Endothelial cell of umbilical vein (primary cell): ENCODE measurements around the gene AOX1. TPM values are rescaled to one million over a fixed set of nuclear protein-coding genes. Genes with fewer than 3 reads are reported as not detected.

Source experiments
- BruUV-seq: library from RNA; stranded (reverse); fragments of 400-500 nt; replicated peaks from 2 replicates; lab custom pipeline; 2021; lab: Mats Ljungman, UMichigan
- CTCF ChIA-PET: fragments of 300-600, 350-600 bp; sonication (Branson Sonifier 250); formaldehyde crosslinking; loops from one replicate; lab custom pipeline; 2021; ENCODE audit warnings: antibody characterized with exemption, inconsistent platforms; lab: Charles Lee
- POLR2A ChIA-PET: fragments of 300-600, 350-600 bp; sonication (Branson Sonifier 250); formaldehyde crosslinking; loops from one replicate; lab custom pipeline; 2021; ENCODE audit warnings: antibody characterized with exemption, inconsistent platforms; lab: Charles Lee
- DNase-seq: peaks from one replicate; pipeline ENCODE4 v3.0.0-alpha.2; 2011; ENCODE audit warnings: low read depth, low spot score
- FAIRE-seq: peaks from 2 replicates; lab custom pipeline; 2011; peaks lifted over from hg19 to GRCh38; lab: Jason Lieb, UNC
- H2AFZ ChIP-seq: 2 replicates; pipeline ENCODE4 v1.6.0; 2012; ENCODE audit warnings: low read depth, low read length, control low read depth, inconsistent platforms
- H3K27ac ChIP-seq: 2 replicates; pipeline ENCODE4 v1.5.1; 2011; ENCODE audit warnings: low read depth, mild to moderate bottlenecking, control low read depth, low read length, moderate library complexity; ENCODE audit not compliant: insufficient read depth
- H3K27me3 ChIP-seq, 2 experiments: 2 replicates each; pipeline versions ENCODE4 v1.6.0 to v1.6.1; 2011; ENCODE audit warnings: low read length in 2 of 2, mixed read lengths in 1 of 2; ENCODE audit not compliant: control insufficient read depth in 2 of 2, insufficient read depth in 2 of 2
- H3K36me3 ChIP-seq, 2 experiments: 2 replicates in 1 of 2; 3 replicates in 1 of 2; pipeline ENCODE4 v1.5.1; 2011; ENCODE audit warnings: low read length in 2 of 2, mild to moderate bottlenecking in 1 of 2, moderate library complexity in 1 of 2; ENCODE audit not compliant: control insufficient read depth in 2 of 2, insufficient read depth in 2 of 2; ENCODE audit errors: extremely low read depth in 1 of 2
- H3K4me1 ChIP-seq: 3 replicates; pipeline ENCODE4 v1.5.1; 2011; ENCODE audit warnings: mild to moderate bottlenecking, low read length; ENCODE audit not compliant: control insufficient read depth, insufficient read depth; ENCODE audit errors: extremely low read depth
- H3K4me2 ChIP-seq: 2 replicates; pipeline ENCODE4 v1.6.1; 2011; ENCODE audit warnings: low read length, control low read depth, mixed read lengths; ENCODE audit not compliant: insufficient read depth
- H3K4me3 ChIP-seq, 3 experiments: fragments of 200-600 bp in 1 of 3; sonication (generic), shearing (Covaris generic) in 1 of 3; replicated peaks in 1 of 3; 2 replicates each; pipeline ENCODE4 v1.5.1; 2011 to 2016; ENCODE audit warnings: control low read depth in 3 of 3, low read length in 3 of 3, mild to moderate bottlenecking in 2 of 3, inconsistent platforms in 1 of 3, low read depth in 1 of 3, moderate library complexity in 1 of 3; ENCODE audit not compliant: insufficient read depth in 1 of 3
- H3K79me2 ChIP-seq: 2 replicates; pipeline ENCODE4 v1.6.0; 2012; ENCODE audit warnings: low read length, inconsistent platforms; ENCODE audit not compliant: control insufficient read depth, insufficient read depth
- H3K9ac ChIP-seq: replicated peaks from 2 replicates; pipeline ENCODE3; 2011; ENCODE audit warnings: low read length, control low read depth; ENCODE audit not compliant: insufficient read depth; ENCODE audit errors: extremely low read depth
- H3K9me1 ChIP-seq: replicated peaks from 3 replicates; pipeline ENCODE4 v1.6.0; 2011; ENCODE audit warnings: mild to moderate bottlenecking, low read length; ENCODE audit not compliant: control insufficient read depth, insufficient read depth; ENCODE audit errors: extremely low read depth
- H3K9me3 ChIP-seq: replicated peaks from 2 replicates; pipeline ENCODE4 v1.5.1; 2012; ENCODE audit warnings: low read length, inconsistent platforms; ENCODE audit not compliant: control insufficient read depth, insufficient read depth
- H4K20me1 ChIP-seq: replicated peaks from 2 replicates; pipeline ENCODE3; 2011; ENCODE audit warnings: mild to moderate bottlenecking, low read length; ENCODE audit not compliant: control insufficient read depth, insufficient read depth; ENCODE audit errors: extremely low read depth
- CTCF ChIP-seq, 2 donors: IDR thresholded peaks; 1 replicate in 1 of 2; 2 replicates in 1 of 2; pipeline ENCODE4 v1.5.1; 2011; ENCODE audit warnings: low read length in 2 of 2, mild to moderate bottlenecking in 2 of 2, moderate library complexity in 2 of 2, control low read depth in 1 of 2, inconsistent platforms in 1 of 2, low read depth in 1 of 2; ENCODE audit not compliant: insufficient read depth in 1 of 2; ENCODE audit errors: extremely low read depth in 1 of 2
- EZH2 ChIP-seq: IDR thresholded peaks from 2 replicates; pipeline ENCODE4 v1.6.1; 2012; ENCODE audit warnings: borderline replicate concordance, low read depth, mild to moderate bottlenecking, moderate library complexity, low read length, inconsistent platforms; ENCODE audit not compliant: severe bottlenecking
- FOS ChIP-seq: IDR thresholded peaks from 2 replicates; pipeline ENCODE4 v1.6.1; 2011; ENCODE audit warnings: mild to moderate bottlenecking, low read length, moderate library complexity, borderline replicate concordance; ENCODE audit not compliant: insufficient read depth
- GATA2 ChIP-seq: IDR thresholded peaks from 2 replicates; pipeline ENCODE4 v1.7.0; 2011; ENCODE audit warnings: low read depth, mild to moderate bottlenecking, moderate library complexity, mixed read lengths, low read length; ENCODE audit not compliant: insufficient read length, insufficient read depth
- JUN ChIP-seq: IDR thresholded peaks from 2 replicates; pipeline ENCODE4 v1.6.1; 2011; ENCODE audit warnings: borderline replicate concordance, low read depth; ENCODE audit not compliant: insufficient read length, insufficient read depth
- MAX ChIP-seq: IDR thresholded peaks from 2 replicates; pipeline ENCODE4 v1.6.1; 2011; ENCODE audit not compliant: insufficient read depth, insufficient read length
- MYC ChIP-seq: IDR thresholded peaks from one replicate; pipeline ENCODE4 v1.6.1; 2011; ENCODE audit warnings: mild to moderate bottlenecking, low read depth, low read length
- POLR2A ChIP-seq: IDR thresholded peaks from 2 replicates; pipeline ENCODE4 v1.6.1; 2012; ENCODE audit warnings: low read depth, mild to moderate bottlenecking, control low read depth, low read length
- POLR2AphosphoS5 ChIP-seq: IDR thresholded peaks from 2 replicates; pipeline ENCODE4 v1.6.1; 2012; ENCODE audit warnings: low read depth, mild to moderate bottlenecking, control low read depth, low read length, moderate library complexity; ENCODE audit not compliant: insufficient read depth
- dilution Hi-C: fragments of 300-500 bp; cut with MboI; formaldehyde crosslinking; loops from one replicate; pipeline ENCODE4 v1.15.0; 2019; ENCODE audit warnings: low sequenced_read_pairs; ENCODE audit not compliant: extremely low pct_ligation_motif_present
- intact Hi-C: fragments of 100-400 bp; cut with micrococcal nuclease; formaldehyde crosslinking; loops from one replicate; pipeline ENCODE4 v1.10.0; 2022
- polyA plus RNA-seq, 4 experiments: library from polyadenylated mRNA; depleted of rRNA in 3 of 4; stranded (reverse) in 3 of 4; unstranded in 1 of 4; fragments of >200 nt; gene quantifications; 2 replicates each; pipeline versions ENCODE4 v1.2.1 to v1.2.3, GENCODE V29; 2011 to 2012; ENCODE audit warnings: missing spikeins in 1 of 4
- total RNA-seq: library from RNA; stranded (reverse); gene quantifications from 2 replicates; pipeline ENCODE4 v1.2.3, GENCODE V29; 2021

AOX1 gene
- total and polyA plus RNA-seq, 2 donors (not counting 3 experiments of a cell fraction or from before 2014, with no cell fraction given): 0.03 to 0.46 TPM

- FAIRE-seq (no peak), DNase-seq (no peak)
- no peak overlapping the region for H3K4me3 ChIP-seq
- no peaks in the 10 kb centered on the region for H3K9me1 ChIP-seq
- no peak overlapping the region for H3K4me2 ChIP-seq
- BruUV-seq: no TSS peak
- H3K9me3 ChIP-seq: no peaks in the 10 kb centered on the region
- no peaks in the 10 kb centered on the region for H3K36me3 ChIP-seq
- H3K27ac ChIP-seq: no peak overlapping the region
- ChIA-PET POLR2A (no interaction called here), CTCF (interaction anchor here (1.0 to 2.1 kb wide), 6 partner anchors 17 to 613 kb away, joined by 3 to 7 read pairs (median 6); no protein-coding TSS in a partner anchor)
- no peak overlapping the region for H2AFZ ChIP-seq
- H3K4me1 ChIP-seq: peaks cover 11% of the 10 kb centered on the region
- no peak overlapping the region for H3K9ac ChIP-seq
- no peak for TF ChIP-seq JUN
- no peak for TF ChIP-seq EZH2
- TF ChIP-seq MAX: no peak
- TF ChIP-seq GATA2: no peak
- no peak for TF ChIP-seq FOS
- TF ChIP-seq CTCF (IDR thresholded peaks at IDR 0.05; ENCODE audit: extremely low read depth in 1 of 2, insufficient read depth in 1 of 2, low read depth in 1 of 2, low read length in 2 of 2): no peak
- no peak for TF ChIP-seq MYC
- TF ChIP-seq POLR2A: no peak
- no peak for TF ChIP-seq POLR2AphosphoS5
- H3K79me2 ChIP-seq: no peaks in the 10 kb centered on the region
- intact Hi-C loops: no loop called here
- no peaks in the 10 kb centered on the region for H4K20me1 ChIP-seq
- dilution Hi-C loops: no loop called here
- no peaks in the 10 kb centered on the region for H3K27me3 ChIP-seq
These were observed 1.3 kb downstream of the AOX1 start for GRCh38 chr2:200587007-200587616.
